A549 (cell line): Measurements from ENCODE around the gene DIS3L2. TPM values are rescaled to one million over a fixed set of nuclear protein-coding genes. Genes with fewer than 3 reads are reported as not detected.

ENCODE experiments used
- ATAC-seq, 2 experiments: fragments of 200-7000 bp in 1 of 2; fragments of >200 bp in 1 of 2; cut with Nextera tagmentation in 1 of 2; cut with Tn5 transposase in 1 of 2; 3 replicates each; pipeline versions ENCODE4 v1.8.0 to v1.9.1; 2018 to 2020; ENCODE audit warnings: mild to moderate bottlenecking in 1 of 2, moderate library complexity in 1 of 2
- CTCF ChIA-PET: fragments of 300-600 bp; sonication (Branson Sonifier 250); formaldehyde crosslinking; extraction: SDS; loops from one replicate; lab custom pipeline; 2021; ENCODE audit warnings: antibody characterized with exemption, inconsistent platforms; lab: Yijun Ruan, JAX
- POLR2A ChIA-PET: fragments of 350-600 bp; formaldehyde crosslinking; extraction: SDS; loops from one replicate; lab custom pipeline; 2021; ENCODE audit warnings: antibody characterized with exemption, inconsistent platforms; lab: Yijun Ruan, JAX
- DNase-seq, 2 experiments: peaks; one replicate each; pipeline versions ENCODE4 v3.0.0 to v3.0.0-alpha.2; 2011 to 2016; ENCODE audit warnings: low read depth in 1 of 2, low spot score in 1 of 2
- FAIRE-seq: peaks from 2 replicates; lab custom pipeline; 2011; peaks lifted over from hg19 to GRCh38; lab: Jason Lieb, UNC
- H3K27ac ChIP-seq, 2 experiments: fragments of >200 bp; sonication (Bioruptor Twin); formaldehyde crosslinking; 3 replicates each; pipeline ENCODE4 v1.5.1; 2016 to 2017
- H3K4me1 ChIP-seq: fragments of >200 bp; sonication (Bioruptor Twin); formaldehyde crosslinking; 3 replicates; pipeline ENCODE4 v1.6.1; 2016
- H3K4me2 ChIP-seq: fragments of >200 bp; sonication (Bioruptor Twin); formaldehyde crosslinking; 3 replicates; pipeline ENCODE4 v1.6.1; 2016
- H3K4me3 ChIP-seq: fragments of >200 bp; sonication (Bioruptor Twin); formaldehyde crosslinking; 3 replicates; pipeline ENCODE4 v1.5.1; 2016
- H3K9me3 ChIP-seq: fragments of >200 bp; sonication (Bioruptor Twin); formaldehyde crosslinking; 3 replicates; pipeline ENCODE4 v1.6.1; 2016
- CBX2 ChIP-seq: fragments of 200-600 bp; sonication (generic); IDR thresholded peaks from 2 replicates; pipeline ENCODE4 v1.6.1; 2016; ENCODE audit warnings: low read depth, mild to moderate bottlenecking, borderline replicate concordance
- CHD2 ChIP-seq: fragments of 150-350 bp; IDR thresholded peaks from 2 replicates; pipeline ENCODE4 v1.6.1; 2014; ENCODE audit warnings: low read length; ENCODE audit not compliant: partially characterized antibody
- CHD4 ChIP-seq: fragments of 200-600 bp; sonication (generic); IDR thresholded peaks from 2 replicates; pipeline ENCODE4 v1.6.1; 2016; ENCODE audit warnings: antibody characterized with exemption, mild to moderate bottlenecking, borderline replicate concordance
- FOSL2 ChIP-seq, 2 experiments: fragments of 450-650 bp in 1 of 2; fragments of >200 bp in 1 of 2; sonication (Bioruptor Twin) in 1 of 2; formaldehyde crosslinking; IDR thresholded peaks; 2 replicates each; pipeline versions ENCODE4 v1.5.0 to v1.6.1; 2016 to 2020; ENCODE audit warnings: mild to moderate bottlenecking in 1 of 2, moderate library complexity in 1 of 2
- HDAC2 ChIP-seq: fragments of 200-600 bp; sonication (generic); IDR thresholded peaks from 2 replicates; pipeline ENCODE4 v1.6.1; 2016
- HOXB5 ChIP-seq: fragments of 250-450 bp; sonication (Bioruptor Pico); IDR thresholded peaks from 2 replicates; pipeline ENCODE4 v1.5.0; 2020; ENCODE audit warnings: mild to moderate bottlenecking, moderate library complexity
- JUN ChIP-seq, 2 experiments: fragments of >200 bp; sonication (Bioruptor Twin); formaldehyde crosslinking; IDR thresholded peaks; 2 replicates in 1 of 2; 3 replicates in 1 of 2; pipeline ENCODE4 v1.6.1; 2016 to 2017
- KDM5A ChIP-seq: fragments of 200-600 bp; sonication (generic); IDR thresholded peaks from 2 replicates; pipeline ENCODE4 v1.6.1; 2016; ENCODE audit warnings: antibody characterized with exemption, mild to moderate bottlenecking
- MAZ ChIP-seq: fragments of 150-350 bp; IDR thresholded peaks from 2 replicates; pipeline ENCODE4 v1.6.1; 2014; ENCODE audit warnings: antibody characterized with exemption, low read depth, low read length, borderline replicate concordance
- NPAS2 ChIP-seq: fragments of 250-450 bp; sonication (Bioruptor Pico); IDR thresholded peaks from 2 replicates; pipeline ENCODE4 v1.8.0; 2022; ENCODE audit warnings: mild to moderate bottlenecking, moderate library complexity, borderline replicate concordance
- NR3C1 ChIP-seq: fragments of >200 bp; sonication (Bioruptor Twin); formaldehyde crosslinking; IDR thresholded peaks from 3 replicates; pipeline ENCODE4 v1.6.1; 2017
- POLR2AphosphoS2 ChIP-seq: conservative IDR thresholded peaks from 2 replicates; pipeline ENCODE4 v1.6.1; 2012; ENCODE audit warnings: low read length, improper control_type of control experiment, inconsistent platforms
- RAD21 ChIP-seq, 2 experiments: fragments of >200 bp in 1 of 2; sonication (Bioruptor Twin) in 1 of 2; formaldehyde crosslinking in 1 of 2; IDR thresholded peaks in 1 of 2; conservative IDR thresholded peaks in 1 of 2; 2 replicates in 1 of 2; 3 replicates in 1 of 2; pipeline ENCODE4 v1.6.1; 2012 to 2018; ENCODE audit warnings: inconsistent platforms in 1 of 2
- RARB ChIP-seq: fragments of 250-450 bp; sonication (Bioruptor Pico); IDR thresholded peaks from 2 replicates; pipeline ENCODE4 v1.8.0; 2021; ENCODE audit warnings: mild to moderate bottlenecking, moderate library complexity
- TP53 ChIP-seq: fragments of 250-450 bp; sonication (Bioruptor Pico); IDR thresholded peaks from 2 replicates; pipeline ENCODE4 v1.5.0; 2021; ENCODE audit warnings: mild to moderate bottlenecking, moderate library complexity
- ZFP36 ChIP-seq: fragments of 450-650 bp; IDR thresholded peaks from 2 replicates; pipeline ENCODE4 v1.6.1; 2014; ENCODE audit warnings: borderline replicate concordance; ENCODE audit not compliant: partially characterized antibody
- WGBS: methylation state at CpG from one replicate; pipeline ENCODE4 v1.1.6; 2017; ENCODE audit errors: missing lambda C conversion rate; 5-methylcytosine and 5-hydroxymethylcytosine counted together
- polyA plus RNA-seq, 4 experiments: library from polyadenylated mRNA; depleted of rRNA in 3 of 4; stranded (reverse); fragments of >200 nt; fragmentation: RNase III in 1 of 4; extraction: RNeasy Plus Mini Kit Qiagen cat#74134 plus additional on column Dnase treatment in 1 of 4; gene quantifications; 2 replicates in 3 of 4; 3 replicates in 1 of 4; pipeline ENCODE4 v1.2.3, GENCODE V29; 2011 to 2017
- TF ChIP-seq, protein P1 (sequence below): fragments of >200 bp; sonication (Bioruptor Twin); formaldehyde crosslinking; IDR thresholded peaks from 3 replicates; pipeline ENCODE4 v1.5.1; 2016
- TF ChIP-seq, protein P2 (sequence below): fragments of >200 bp; sonication (Bioruptor Twin); formaldehyde crosslinking; IDR thresholded peaks from 2 replicates; pipeline ENCODE4 v1.6.1; 2016
- TF ChIP-seq, protein P3 (sequence below): IDR thresholded peaks from 2 replicates; pipeline ENCODE4 v1.6.1; 2012
- TF ChIP-seq, protein P4 (sequence below): fragments of 250-450 bp; sonication (Bioruptor Pico); IDR thresholded peaks from 2 replicates; pipeline ENCODE4 v1.5.0; 2021; ENCODE audit warnings: mild to moderate bottlenecking, moderate library complexity, borderline replicate concordance
- TF ChIP-seq, protein P5 (sequence below): IDR thresholded peaks from 2 replicates; pipeline ENCODE4 v1.6.1; 2012; ENCODE audit warnings: low read depth, borderline replicate concordance
- TF ChIP-seq, protein P6 (sequence below): fragments of 250-450 bp; sonication (Bioruptor Pico); IDR thresholded peaks from 2 replicates; pipeline ENCODE4 v1.5.0; 2020; ENCODE audit warnings: low read depth, mild to moderate bottlenecking, moderate library complexity
- TF ChIP-seq, protein P7 (sequence below): IDR thresholded peaks from 2 replicates; pipeline ENCODE4 v1.6.1; 2012

Gene DIS3L2
- polyA plus RNA-seq, 2 of the 4 experiments (the other 2 are of a cell fraction) = 14.9 to 15.4 TPM

DNA sequence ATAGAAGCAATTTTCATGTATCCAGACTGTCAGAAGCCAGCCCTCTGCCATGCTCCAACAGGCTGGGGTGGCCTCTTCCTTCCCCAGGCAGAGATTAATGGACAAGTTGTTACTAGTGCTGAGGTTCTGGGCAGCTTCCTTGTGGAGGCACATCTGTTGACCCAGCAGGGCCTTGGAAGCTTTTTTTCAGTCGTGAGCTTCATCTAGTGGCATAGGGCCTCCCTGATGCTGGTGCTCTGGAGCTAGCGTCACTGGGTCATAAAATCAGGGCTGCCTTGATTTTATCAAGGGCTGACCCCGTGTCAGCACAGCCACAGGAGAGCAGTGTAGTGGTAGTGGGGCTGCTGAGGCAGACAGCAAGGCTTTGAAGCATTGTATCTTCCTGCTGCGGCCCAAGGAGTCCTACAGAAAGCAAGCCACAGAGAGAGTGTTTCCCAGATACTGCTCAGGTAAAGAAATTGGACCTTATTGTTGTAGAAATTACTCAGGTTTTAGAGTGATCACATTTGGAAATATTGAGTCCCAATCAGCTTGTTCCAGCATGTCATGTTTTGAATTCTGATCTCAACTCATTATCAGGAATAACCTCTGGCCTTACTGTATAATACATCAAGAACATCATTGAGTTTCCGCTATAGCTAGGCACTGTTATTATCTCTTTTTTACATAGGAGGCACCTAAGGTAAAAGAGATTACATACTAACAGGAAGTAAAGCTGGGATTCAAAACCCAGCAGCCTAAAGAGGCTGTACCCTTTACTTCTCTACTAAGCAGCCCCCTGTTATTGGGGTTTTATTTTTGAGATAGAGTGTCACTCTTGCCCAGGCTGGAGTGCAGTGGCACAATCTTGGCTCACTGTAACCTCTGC lies 324.7 kb downstream of the DIS3L2 start:
- H3K4me1 ChIP-seq = no peaks in the 10 kb centered on the region
- H3K4me2 ChIP-seq = no peak overlapping the region
- CTCF ChIA-PET = interaction anchor here (1.2 to 1.7 kb wide), 3 partner anchors 9 to 40 kb away, joined by 3 to 7 read pairs (median 6); no protein-coding TSS in a partner anchor
- 85% methylated on average over 5 of the region's 5 CpGs for WGBS
- no peak for DNase-seq
- H3K4me3 ChIP-seq = no peak overlapping the region
- H3K9me3 ChIP-seq = no peaks in the 10 kb centered on the region
- TF ChIP-seq ZFP36 = no peak
- TF ChIP-seq, protein P1, sequence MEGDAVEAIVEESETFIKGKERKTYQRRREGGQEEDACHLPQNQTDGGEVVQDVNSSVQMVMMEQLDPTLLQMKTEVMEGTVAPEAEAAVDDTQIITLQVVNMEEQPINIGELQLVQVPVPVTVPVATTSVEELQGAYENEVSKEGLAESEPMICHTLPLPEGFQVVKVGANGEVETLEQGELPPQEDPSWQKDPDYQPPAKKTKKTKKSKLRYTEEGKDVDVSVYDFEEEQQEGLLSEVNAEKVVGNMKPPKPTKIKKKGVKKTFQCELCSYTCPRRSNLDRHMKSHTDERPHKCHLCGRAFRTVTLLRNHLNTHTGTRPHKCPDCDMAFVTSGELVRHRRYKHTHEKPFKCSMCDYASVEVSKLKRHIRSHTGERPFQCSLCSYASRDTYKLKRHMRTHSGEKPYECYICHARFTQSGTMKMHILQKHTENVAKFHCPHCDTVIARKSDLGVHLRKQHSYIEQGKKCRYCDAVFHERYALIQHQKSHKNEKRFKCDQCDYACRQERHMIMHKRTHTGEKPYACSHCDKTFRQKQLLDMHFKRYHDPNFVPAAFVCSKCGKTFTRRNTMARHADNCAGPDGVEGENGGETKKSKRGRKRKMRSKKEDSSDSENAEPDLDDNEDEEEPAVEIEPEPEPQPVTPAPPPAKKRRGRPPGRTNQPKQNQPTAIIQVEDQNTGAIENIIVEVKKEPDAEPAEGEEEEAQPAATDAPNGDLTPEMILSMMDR = no peak
- no peak for TF ChIP-seq TP53 (CRISPR knock-in tag)
- FAIRE-seq = no peak
- H3K27ac ChIP-seq = no peak overlapping the region
- POLR2A ChIA-PET = no interaction called here
- ATAC-seq = no peak

DNA sequence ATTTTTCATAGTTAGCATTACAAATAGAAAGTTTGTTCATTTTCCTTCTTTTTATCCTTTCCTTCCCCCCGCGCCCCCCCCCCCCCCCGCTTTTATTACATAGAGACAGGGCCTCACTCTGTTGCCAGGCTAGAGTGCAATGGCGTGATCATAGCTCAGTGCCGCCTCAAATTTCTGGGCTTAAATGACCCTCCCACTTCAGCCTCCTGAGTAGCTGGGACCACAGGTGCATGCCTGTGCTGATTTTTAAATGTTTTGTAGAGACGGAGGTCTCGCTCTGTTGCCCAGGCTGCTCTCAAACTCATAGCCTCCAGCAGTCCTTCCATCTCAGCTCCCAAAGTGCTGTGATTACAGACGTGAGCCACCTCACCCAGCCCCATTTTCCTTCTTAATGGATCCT lies 325.8 kb downstream of the DIS3L2 start:
- FAIRE-seq = no peak

DNA sequence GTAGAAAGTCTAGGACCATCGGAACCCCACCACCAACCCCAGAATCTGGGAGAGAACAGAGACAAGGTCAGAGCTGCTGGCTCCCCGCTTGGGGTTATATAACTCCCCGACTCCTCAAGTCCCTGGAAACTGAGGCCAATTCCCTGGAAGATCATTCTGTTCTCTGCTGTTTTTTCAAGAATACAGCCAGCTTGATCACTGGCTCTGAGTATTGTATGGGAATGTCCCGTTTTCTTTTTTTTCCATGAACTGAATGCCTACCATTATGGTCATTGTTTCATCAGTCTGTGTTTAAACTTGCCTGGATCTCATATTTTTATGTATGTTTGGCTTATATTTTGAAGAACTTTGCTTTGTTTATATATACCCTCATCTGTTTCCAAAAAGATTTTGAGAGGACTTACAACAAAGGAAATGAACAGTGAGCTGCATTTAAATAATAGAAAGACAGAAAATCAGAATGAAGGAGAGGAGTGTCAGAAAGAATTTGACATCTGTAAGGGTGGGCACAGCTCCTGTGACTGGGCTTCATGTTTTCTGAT lies 327.0 kb downstream of the DIS3L2 start:
- FAIRE-seq (no peak), ATAC-seq (no peak), DNase-seq (no peak)
- 93% methylated on average over 4 of the region's 4 CpGs for WGBS
- POLR2A ChIA-PET = no interaction called here
- H3K27ac ChIP-seq = no peak overlapping the region
- H3K4me3 ChIP-seq = no peak overlapping the region
- H3K9me3 ChIP-seq = no peaks in the 10 kb centered on the region
- CTCF ChIA-PET = interaction anchor here (0.6 to 1.7 kb wide), 5 partner anchors 10 to 349 kb away, joined by 3 to 5 read pairs (median 4); no protein-coding TSS in a partner anchor
- H3K4me1 ChIP-seq = no peaks in the 10 kb centered on the region
- H3K4me2 ChIP-seq = no peak overlapping the region
- no peak for TF ChIP-seq CHD2
- no peak for TF ChIP-seq NR3C1
- no peak for TF ChIP-seq FOSL2 (IDR thresholded peaks at IDR 0.05)
- no peak for TF ChIP-seq FOSL2 (CRISPR knock-in tag; IDR thresholded peaks at IDR 0.05)
- TF ChIP-seq CBX2 = no peak
- no peak for TF ChIP-seq HOXB5 (CRISPR knock-in tag)
- no peak for TF ChIP-seq RAD21 (conservative IDR thresholded peaks at IDR 0.05 in 1 of 2, IDR thresholded peaks at IDR 0.05 in 1 of 2)
- TF ChIP-seq, protein P2, sequence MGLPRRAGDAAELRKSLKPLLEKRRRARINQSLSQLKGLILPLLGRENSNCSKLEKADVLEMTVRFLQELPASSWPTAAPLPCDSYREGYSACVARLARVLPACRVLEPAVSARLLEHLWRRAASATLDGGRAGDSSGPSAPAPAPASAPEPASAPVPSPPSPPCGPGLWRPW = no peak
- TF ChIP-seq, protein P3, sequence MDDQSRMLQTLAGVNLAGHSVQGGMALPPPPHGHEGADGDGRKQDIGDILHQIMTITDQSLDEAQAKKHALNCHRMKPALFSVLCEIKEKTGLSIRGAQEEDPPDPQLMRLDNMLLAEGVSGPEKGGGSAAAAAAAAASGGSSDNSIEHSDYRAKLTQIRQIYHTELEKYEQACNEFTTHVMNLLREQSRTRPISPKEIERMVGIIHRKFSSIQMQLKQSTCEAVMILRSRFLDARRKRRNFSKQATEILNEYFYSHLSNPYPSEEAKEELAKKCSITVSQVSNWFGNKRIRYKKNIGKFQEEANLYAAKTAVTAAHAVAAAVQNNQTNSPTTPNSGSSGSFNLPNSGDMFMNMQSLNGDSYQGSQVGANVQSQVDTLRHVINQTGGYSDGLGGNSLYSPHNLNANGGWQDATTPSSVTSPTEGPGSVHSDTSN = no peak
- no peak for TF ChIP-seq RARB (CRISPR knock-in tag)
- TF ChIP-seq JUN (IDR thresholded peaks at IDR 0.05) = no peak

More for the DNA sequence above, 325.8 kb downstream of the DIS3L2 start:
- Histone ChIP-seq H3K9me3 (no peaks in the 10 kb centered on the region), H3K4me2 (no peak overlapping the region), H3K27ac (no peak overlapping the region), H3K4me3 (no peak overlapping the region), H3K4me1 (no peaks in the 10 kb centered on the region)
- 86% methylated on average over 8 of the region's 8 CpGs for WGBS
- TF ChIP-seq, protein P4, sequence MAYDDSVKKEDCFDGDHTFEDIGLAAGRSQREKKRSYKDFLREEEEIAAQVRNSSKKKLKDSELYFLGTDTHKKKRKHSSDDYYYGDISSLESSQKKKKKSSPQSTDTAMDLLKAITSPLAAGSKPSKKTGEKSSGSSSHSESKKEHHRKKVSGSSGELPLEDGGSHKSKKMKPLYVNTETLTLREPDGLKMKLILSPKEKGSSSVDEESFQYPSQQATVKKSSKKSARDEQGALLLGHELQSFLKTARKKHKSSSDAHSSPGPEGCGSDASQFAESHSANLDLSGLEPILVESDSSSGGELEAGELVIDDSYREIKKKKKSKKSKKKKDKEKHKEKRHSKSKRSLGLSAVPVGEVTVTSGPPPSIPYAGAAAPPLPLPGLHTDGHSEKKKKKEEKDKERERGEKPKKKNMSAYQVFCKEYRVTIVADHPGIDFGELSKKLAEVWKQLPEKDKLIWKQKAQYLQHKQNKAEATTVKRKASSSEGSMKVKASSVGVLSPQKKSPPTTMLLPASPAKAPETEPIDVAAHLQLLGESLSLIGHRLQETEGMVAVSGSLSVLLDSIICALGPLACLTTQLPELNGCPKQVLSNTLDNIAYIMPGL (CRISPR knock-in tag) = no peak
- no peak for TF ChIP-seq RAD21 (conservative IDR thresholded peaks at IDR 0.05 in 1 of 2, IDR thresholded peaks at IDR 0.05 in 1 of 2)
- no peak for TF ChIP-seq FOSL2 (IDR thresholded peaks at IDR 0.05)
- TF ChIP-seq FOSL2 (CRISPR knock-in tag; IDR thresholded peaks at IDR 0.05) = no peak
- TF ChIP-seq, protein P5, sequence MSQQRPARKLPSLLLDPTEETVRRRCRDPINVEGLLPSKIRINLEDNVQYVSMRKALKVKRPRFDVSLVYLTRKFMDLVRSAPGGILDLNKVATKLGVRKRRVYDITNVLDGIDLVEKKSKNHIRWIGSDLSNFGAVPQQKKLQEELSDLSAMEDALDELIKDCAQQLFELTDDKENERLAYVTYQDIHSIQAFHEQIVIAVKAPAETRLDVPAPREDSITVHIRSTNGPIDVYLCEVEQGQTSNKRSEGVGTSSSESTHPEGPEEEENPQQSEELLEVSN = no peak
- no peak for TF ChIP-seq NPAS2 (CRISPR knock-in tag)
- TF ChIP-seq, protein P6, sequence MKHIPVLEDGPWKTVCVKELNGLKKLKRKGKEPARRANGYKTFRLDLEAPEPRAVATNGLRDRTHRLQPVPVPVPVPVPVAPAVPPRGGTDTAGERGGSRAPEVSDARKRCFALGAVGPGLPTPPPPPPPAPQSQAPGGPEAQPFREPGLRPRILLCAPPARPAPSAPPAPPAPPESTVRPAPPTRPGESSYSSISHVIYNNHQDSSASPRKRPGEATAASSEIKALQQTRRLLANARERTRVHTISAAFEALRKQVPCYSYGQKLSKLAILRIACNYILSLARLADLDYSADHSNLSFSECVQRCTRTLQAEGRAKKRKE (CRISPR knock-in tag) = no peak
- no peak for TF ChIP-seq MAZ
- TF ChIP-seq ZFP36 = no peak
- no peak for TF ChIP-seq CHD4
- TF ChIP-seq, protein P7, sequence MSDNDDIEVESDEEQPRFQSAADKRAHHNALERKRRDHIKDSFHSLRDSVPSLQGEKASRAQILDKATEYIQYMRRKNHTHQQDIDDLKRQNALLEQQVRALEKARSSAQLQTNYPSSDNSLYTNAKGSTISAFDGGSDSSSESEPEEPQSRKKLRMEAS = no peak
- no peak for TF ChIP-seq KDM5A
- TF ChIP-seq POLR2AphosphoS2 = no peak
- TF ChIP-seq HDAC2 = no peak
- ChIA-PET POLR2A (no interaction called here), CTCF (interaction anchor here (1.2 to 1.7 kb wide), 2 partner anchors 11 kb away, joined by 3 to 6 read pairs; no protein-coding TSS in a partner anchor)
- DNase-seq = no peak
- no peak for ATAC-seq
